Measurements from ENCODE around the gene PBXIP1. TPM values are rescaled to one million over a fixed set of nuclear protein-coding genes. Genes with fewer than 3 reads are reported as not detected.

PBXIP1 gene
- total and polyA plus RNA-seq, 4 donors = 3.8 to 42.8 (median 20.5) TPM

DNA sequence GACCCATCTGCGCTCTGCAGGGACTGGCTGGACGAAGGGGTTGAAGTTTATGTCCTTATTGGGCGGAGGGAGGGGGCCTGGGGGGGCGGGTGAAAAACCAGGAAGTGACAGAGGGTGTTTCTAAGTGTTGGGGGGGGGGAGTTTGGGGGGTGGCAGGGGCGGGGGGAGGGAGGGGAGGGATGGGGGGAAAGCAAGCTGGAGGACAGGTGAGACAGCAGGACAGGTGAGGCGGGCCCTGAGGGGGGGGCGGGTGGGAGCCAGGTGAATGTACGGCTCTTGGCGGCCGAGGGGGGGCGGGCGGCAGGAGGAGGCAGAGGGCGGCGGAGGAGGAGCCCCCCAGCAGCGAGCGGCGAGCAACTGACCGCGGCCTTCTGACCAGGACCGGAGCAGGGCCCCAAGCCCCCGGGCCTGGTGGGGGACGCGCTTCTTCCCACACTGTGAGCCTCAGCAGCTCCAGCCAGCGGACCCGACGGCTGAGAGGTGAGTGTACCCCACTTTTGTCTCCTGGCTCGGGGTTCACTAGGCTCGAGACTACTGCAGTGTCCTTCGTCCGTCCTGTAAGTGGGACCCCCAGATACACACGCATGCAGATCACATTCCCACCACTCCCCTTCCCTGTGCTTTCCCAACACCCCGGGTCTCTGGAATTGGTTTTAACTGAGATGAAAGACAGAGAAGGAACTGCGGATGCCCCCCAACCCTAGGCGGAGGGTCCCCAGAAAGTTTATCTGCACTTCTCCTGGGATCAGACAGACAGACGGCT lies 46.7 kb upstream of the PBXIP1 start, which contains the start of gene ZBTB7B:
Gene ZBTB7B, plus strand, starts transcription at position 339 of the 763 bp plus-strand sequence. CDS start 11,859 bp downstream, outside the sequence.
- TF ChIP-seq, protein P1, sequence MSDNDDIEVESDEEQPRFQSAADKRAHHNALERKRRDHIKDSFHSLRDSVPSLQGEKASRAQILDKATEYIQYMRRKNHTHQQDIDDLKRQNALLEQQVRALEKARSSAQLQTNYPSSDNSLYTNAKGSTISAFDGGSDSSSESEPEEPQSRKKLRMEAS (IDR thresholded peaks at IDR 0.05) = no peak
- TF ChIP-seq, protein P2, sequence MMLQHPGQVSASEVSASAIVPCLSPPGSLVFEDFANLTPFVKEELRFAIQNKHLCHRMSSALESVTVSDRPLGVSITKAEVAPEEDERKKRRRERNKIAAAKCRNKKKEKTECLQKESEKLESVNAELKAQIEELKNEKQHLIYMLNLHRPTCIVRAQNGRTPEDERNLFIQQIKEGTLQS (IDR thresholded peaks at IDR 0.05) = no peak
- TF ChIP-seq GABPA (IDR thresholded peaks at IDR 0.05 in 1 of 2, conservative IDR thresholded peaks at IDR 0.05 in 1 of 2) = no peak
- TF ChIP-seq YY1 (IDR thresholded peaks at IDR 0.05) = no peak
- TF ChIP-seq FOXA1 (IDR thresholded peaks at IDR 0.05) = no peak
- no peak for DNase-seq (ENCODE audit: low spot score)
- Histone ChIP-seq H3K9ac (ENCODE audit: low read depth in 1 of 2, low read length in 2 of 2) (peak within 1 kb of the TSS; percentile 89 to 96), H3K27me3 (ENCODE audit: control insufficient read depth in 4 of 4, insufficient read depth in 4 of 4, low read length in 3 of 4) (no peaks in the 10 kb centered on the region), H3K9me3 (ENCODE audit: control insufficient read depth in 4 of 4, low read length in 3 of 4) (no peaks in the 10 kb centered on the region), H3K4me3 (ENCODE audit: low read depth in 1 of 3, low read length in 3 of 3) (peak within 1 kb of the TSS; percentile 73 to 94 (median 91)), H3K27ac (ENCODE audit: low read depth in 1 of 2, low read length in 2 of 2) (peak within 1 kb of the TSS; percentile 97 to 99), H3K4me1 (ENCODE audit: control insufficient read depth in 4 of 4, insufficient read depth in 4 of 4, low read length in 3 of 4) (peaks cover 24 to 61% (median 51%) of the 10 kb centered on the region in 4 donors), H3K36me3 (ENCODE audit: control insufficient read depth in 4 of 4, insufficient read depth in 3 of 4, low read depth in 1 of 4, low read length in 3 of 4) (no peaks in the 10 kb centered on the region)
- WGBS = under 1% methylated on average over 34 of the region's 35 CpGs

DNA sequence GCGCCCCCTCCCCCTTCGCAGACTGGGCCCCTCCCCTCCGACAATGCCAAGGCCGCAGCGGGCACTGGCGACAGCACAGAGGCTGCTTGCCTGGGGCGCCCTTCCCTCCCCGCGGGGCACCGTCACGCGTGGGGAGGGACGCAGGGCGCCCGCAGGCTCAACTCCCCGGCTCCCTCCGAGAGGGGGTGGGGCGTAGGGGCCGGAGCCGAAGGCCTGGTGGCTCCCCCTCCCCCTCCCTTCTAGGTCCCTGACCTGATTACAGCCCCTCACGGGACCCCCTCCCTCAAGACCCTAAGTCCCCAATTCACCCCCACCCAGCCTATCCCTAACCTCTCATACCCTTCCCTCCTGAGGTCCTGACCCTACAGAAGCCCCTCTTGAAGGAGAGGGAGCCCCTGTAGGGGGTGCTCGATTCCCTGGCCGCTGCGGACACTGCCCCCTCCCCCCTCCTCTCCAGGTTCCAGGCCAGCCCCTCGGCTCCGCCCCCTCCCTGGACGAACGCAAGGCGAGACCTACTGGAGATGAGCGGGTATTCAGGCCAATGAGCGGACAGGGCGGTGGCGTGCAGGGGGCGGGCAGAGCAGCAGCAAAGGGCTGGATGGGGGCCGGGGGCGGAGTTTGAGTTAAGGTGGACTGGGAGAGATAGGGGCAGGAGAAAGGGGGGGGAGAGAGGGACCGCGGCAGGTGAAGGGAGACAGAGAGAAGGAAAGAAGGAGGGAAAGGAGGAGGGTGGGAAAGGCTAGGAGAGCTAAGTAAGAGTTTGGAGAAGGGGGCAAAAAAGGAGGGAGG lies 46.0 kb upstream of the PBXIP1 start:
- Histone ChIP-seq H3K4me1 (ENCODE audit: control insufficient read depth in 4 of 4, insufficient read depth in 4 of 4, low read length in 3 of 4) (peaks cover 18 to 53% (median 44%) of the 10 kb centered on the region in 4 donors), H3K27me3 (ENCODE audit: control insufficient read depth in 4 of 4, insufficient read depth in 4 of 4, low read length in 3 of 4) (no peaks in the 10 kb centered on the region), H3K27ac (ENCODE audit: low read depth in 1 of 2, low read length in 2 of 2) (peak overlapping the region; percentile 96 to 97), H3K36me3 (ENCODE audit: control insufficient read depth in 4 of 4, insufficient read depth in 3 of 4, low read depth in 1 of 4, low read length in 3 of 4) (no peaks in the 10 kb centered on the region), H3K9me3 (ENCODE audit: control insufficient read depth in 4 of 4, low read length in 3 of 4) (no peaks in the 10 kb centered on the region), H3K9ac (ENCODE audit: low read depth in 1 of 2, low read length in 2 of 2) (peak overlapping the region; percentile 36 to 87), H3K4me3 (ENCODE audit: low read depth in 1 of 3, low read length in 3 of 3) (peak overlapping the region; percentile 73 to 80 (median 73))
- DNase-seq (ENCODE audit: low spot score) = peak; percentile 99
- under 1% methylated on average over 38 of the region's 38 CpGs for WGBS
- TF ChIP-seq YY1 (IDR thresholded peaks at IDR 0.05) (no peak), TAF1 (conservative IDR thresholded peaks at IDR 0.05) (no peak), RXRA (IDR thresholded peaks at IDR 0.05) (peak in 1 of 2 donors; percentile 48), RAD21 (IDR thresholded peaks at IDR 0.05) (peak in 1 of 2 donors; percentile 24), FOXA1 (IDR thresholded peaks at IDR 0.05) (no peak), FOXA2 (IDR thresholded peaks at IDR 0.05) (no peak), JUND (IDR thresholded peaks at IDR 0.05) (no peak), SP1 (IDR thresholded peaks at IDR 0.05) (peak; percentile 79), HNF4A (conservative IDR thresholded peaks at IDR 0.05) (peak in 1 of 2 donors; percentile 19), NR2F2 (IDR thresholded peaks at IDR 0.05) (peak; percentile 38), HNF4G (IDR thresholded peaks at IDR 0.05) (no peak), EGR1 (IDR thresholded peaks at IDR 0.05; ENCODE audit: low read depth in 2 of 2) (peak in 1 of 2 donors; percentile 63), GABPA (IDR thresholded peaks at IDR 0.05 in 1 of 2, conservative IDR thresholded peaks at IDR 0.05 in 1 of 2) (peak in 1 of 2 donors; percentile 46)
- TF ChIP-seq, protein P3, sequence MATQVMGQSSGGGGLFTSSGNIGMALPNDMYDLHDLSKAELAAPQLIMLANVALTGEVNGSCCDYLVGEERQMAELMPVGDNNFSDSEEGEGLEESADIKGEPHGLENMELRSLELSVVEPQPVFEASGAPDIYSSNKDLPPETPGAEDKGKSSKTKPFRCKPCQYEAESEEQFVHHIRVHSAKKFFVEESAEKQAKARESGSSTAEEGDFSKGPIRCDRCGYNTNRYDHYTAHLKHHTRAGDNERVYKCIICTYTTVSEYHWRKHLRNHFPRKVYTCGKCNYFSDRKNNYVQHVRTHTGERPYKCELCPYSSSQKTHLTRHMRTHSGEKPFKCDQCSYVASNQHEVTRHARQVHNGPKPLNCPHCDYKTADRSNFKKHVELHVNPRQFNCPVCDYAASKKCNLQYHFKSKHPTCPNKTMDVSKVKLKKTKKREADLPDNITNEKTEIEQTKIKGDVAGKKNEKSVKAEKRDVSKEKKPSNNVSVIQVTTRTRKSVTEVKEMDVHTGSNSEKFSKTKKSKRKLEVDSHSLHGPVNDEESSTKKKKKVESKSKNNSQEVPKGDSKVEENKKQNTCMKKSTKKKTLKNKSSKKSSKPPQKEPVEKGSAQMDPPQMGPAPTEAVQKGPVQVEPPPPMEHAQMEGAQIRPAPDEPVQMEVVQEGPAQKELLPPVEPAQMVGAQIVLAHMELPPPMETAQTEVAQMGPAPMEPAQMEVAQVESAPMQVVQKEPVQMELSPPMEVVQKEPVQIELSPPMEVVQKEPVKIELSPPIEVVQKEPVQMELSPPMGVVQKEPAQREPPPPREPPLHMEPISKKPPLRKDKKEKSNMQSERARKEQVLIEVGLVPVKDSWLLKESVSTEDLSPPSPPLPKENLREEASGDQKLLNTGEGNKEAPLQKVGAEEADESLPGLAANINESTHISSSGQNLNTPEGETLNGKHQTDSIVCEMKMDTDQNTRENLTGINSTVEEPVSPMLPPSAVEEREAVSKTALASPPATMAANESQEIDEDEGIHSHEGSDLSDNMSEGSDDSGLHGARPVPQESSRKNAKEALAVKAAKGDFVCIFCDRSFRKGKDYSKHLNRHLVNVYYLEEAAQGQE (IDR thresholded peaks at IDR 0.05) = no peak
- TF ChIP-seq, protein P2 (IDR thresholded peaks at IDR 0.05) = no peak
- TF ChIP-seq, protein P1 (IDR thresholded peaks at IDR 0.05) = no peak
- TF ChIP-seq, protein P4, sequence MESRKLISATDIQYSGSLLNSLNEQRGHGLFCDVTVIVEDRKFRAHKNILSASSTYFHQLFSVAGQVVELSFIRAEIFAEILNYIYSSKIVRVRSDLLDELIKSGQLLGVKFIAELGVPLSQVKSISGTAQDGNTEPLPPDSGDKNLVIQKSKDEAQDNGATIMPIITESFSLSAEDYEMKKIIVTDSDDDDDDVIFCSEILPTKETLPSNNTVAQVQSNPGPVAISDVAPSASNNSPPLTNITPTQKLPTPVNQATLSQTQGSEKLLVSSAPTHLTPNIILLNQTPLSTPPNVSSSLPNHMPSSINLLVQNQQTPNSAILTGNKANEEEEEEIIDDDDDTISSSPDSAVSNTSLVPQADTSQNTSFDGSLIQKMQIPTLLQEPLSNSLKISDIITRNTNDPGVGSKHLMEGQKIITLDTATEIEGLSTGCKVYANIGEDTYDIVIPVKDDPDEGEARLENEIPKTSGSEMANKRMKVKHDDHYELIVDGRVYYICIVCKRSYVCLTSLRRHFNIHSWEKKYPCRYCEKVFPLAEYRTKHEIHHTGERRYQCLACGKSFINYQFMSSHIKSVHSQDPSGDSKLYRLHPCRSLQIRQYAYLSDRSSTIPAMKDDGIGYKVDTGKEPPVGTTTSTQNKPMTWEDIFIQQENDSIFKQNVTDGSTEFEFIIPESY (IDR thresholded peaks at IDR 0.05) = no peak
- TF ChIP-seq, protein P5, sequence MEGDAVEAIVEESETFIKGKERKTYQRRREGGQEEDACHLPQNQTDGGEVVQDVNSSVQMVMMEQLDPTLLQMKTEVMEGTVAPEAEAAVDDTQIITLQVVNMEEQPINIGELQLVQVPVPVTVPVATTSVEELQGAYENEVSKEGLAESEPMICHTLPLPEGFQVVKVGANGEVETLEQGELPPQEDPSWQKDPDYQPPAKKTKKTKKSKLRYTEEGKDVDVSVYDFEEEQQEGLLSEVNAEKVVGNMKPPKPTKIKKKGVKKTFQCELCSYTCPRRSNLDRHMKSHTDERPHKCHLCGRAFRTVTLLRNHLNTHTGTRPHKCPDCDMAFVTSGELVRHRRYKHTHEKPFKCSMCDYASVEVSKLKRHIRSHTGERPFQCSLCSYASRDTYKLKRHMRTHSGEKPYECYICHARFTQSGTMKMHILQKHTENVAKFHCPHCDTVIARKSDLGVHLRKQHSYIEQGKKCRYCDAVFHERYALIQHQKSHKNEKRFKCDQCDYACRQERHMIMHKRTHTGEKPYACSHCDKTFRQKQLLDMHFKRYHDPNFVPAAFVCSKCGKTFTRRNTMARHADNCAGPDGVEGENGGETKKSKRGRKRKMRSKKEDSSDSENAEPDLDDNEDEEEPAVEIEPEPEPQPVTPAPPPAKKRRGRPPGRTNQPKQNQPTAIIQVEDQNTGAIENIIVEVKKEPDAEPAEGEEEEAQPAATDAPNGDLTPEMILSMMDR (IDR thresholded peaks at IDR 0.05; ENCODE audit: low read depth, low read length, missing input control) = peak; percentile 16

Measured in liver (tissue), 9 donors.